Measurements from ENCODE around the gene DOCK1.

DOCK1 gene

GRCh38 chr10:127174866-127175265 is 269.6 kb downstream of the DOCK1 start:
- no peak overlapping the region for H3K27ac ChIP-seq (ENCODE audit: low read length)
- H3K36me3 ChIP-seq (ENCODE audit: control insufficient read depth, low read depth, low read length): no peaks in the 10 kb centered on the region
- no peaks in the 10 kb centered on the region for H3K9me3 ChIP-seq (ENCODE audit: control insufficient read depth, low read depth, low read length)
- H3K27me3 ChIP-seq (ENCODE audit: control insufficient read depth, insufficient read depth, low read length): no peaks in the 10 kb centered on the region
- H3K4me1 ChIP-seq (ENCODE audit: control insufficient read depth, low read depth, low read length): no peaks in the 10 kb centered on the region
- H3K9ac ChIP-seq (ENCODE audit: low read length): no peak overlapping the region
- H3K4me3 ChIP-seq (ENCODE audit: low read length): no peak overlapping the region

- no peaks in the 10 kb centered on the region for H3K27me3 ChIP-seq (ENCODE audit: control insufficient read depth, insufficient read depth, low read length)
- H3K9me3 ChIP-seq (ENCODE audit: control insufficient read depth, low read depth, low read length): no peaks in the 10 kb centered on the region
- H3K4me3 ChIP-seq (ENCODE audit: low read length): no peak overlapping the region
- no peaks in the 10 kb centered on the region for H3K36me3 ChIP-seq (ENCODE audit: control insufficient read depth, low read depth, low read length)
- H3K4me1 ChIP-seq (ENCODE audit: control insufficient read depth, low read depth, low read length): no peaks in the 10 kb centered on the region
- no peak overlapping the region for H3K27ac ChIP-seq (ENCODE audit: low read length)
- H3K9ac ChIP-seq (ENCODE audit: low read length): no peak overlapping the region
Observed at GRCh38 chr10:127175357-127176110, 270.3 kb downstream of the DOCK1 start.

GRCh38 chr10:127176649-127177048 is 271.4 kb downstream of the DOCK1 start:
- Histone ChIP-seq H3K4me1 (ENCODE audit: control insufficient read depth, low read depth, low read length) (no peaks in the 10 kb centered on the region), H3K9ac (ENCODE audit: low read length) (no peak overlapping the region), H3K36me3 (ENCODE audit: control insufficient read depth, low read depth, low read length) (no peaks in the 10 kb centered on the region), H3K27ac (ENCODE audit: low read length) (no peak overlapping the region), H3K9me3 (ENCODE audit: control insufficient read depth, low read depth, low read length) (no peaks in the 10 kb centered on the region), H3K4me3 (ENCODE audit: low read length) (no peak overlapping the region), H3K27me3 (ENCODE audit: control insufficient read depth, insufficient read depth, low read length) (no peaks in the 10 kb centered on the region)

- no peaks in the 10 kb centered on the region for H3K4me1 ChIP-seq (ENCODE audit: control insufficient read depth, low read depth, low read length)
- H3K4me3 ChIP-seq (ENCODE audit: low read length): no peak overlapping the region
- no peaks in the 10 kb centered on the region for H3K36me3 ChIP-seq (ENCODE audit: control insufficient read depth, low read depth, low read length)
- no peaks in the 10 kb centered on the region for H3K9me3 ChIP-seq (ENCODE audit: control insufficient read depth, low read depth, low read length)
- H3K9ac ChIP-seq (ENCODE audit: low read length): no peak overlapping the region
- no peak overlapping the region for H3K27ac ChIP-seq (ENCODE audit: low read length)
- H3K27me3 ChIP-seq (ENCODE audit: control insufficient read depth, insufficient read depth, low read length): no peaks in the 10 kb centered on the region
Observed at GRCh38 chr10:127179612-127180250, 274.5 kb downstream of the DOCK1 start.

- H3K4me3 ChIP-seq (ENCODE audit: low read length): no peak overlapping the region
- H3K27me3 ChIP-seq (ENCODE audit: control insufficient read depth, insufficient read depth, low read length): no peaks in the 10 kb centered on the region
- no peak overlapping the region for H3K9ac ChIP-seq (ENCODE audit: low read length)
- H3K36me3 ChIP-seq (ENCODE audit: control insufficient read depth, low read depth, low read length): no peaks in the 10 kb centered on the region
- no peak overlapping the region for H3K27ac ChIP-seq (ENCODE audit: low read length)
- H3K9me3 ChIP-seq (ENCODE audit: control insufficient read depth, low read depth, low read length): no peaks in the 10 kb centered on the region
- H3K4me1 ChIP-seq (ENCODE audit: control insufficient read depth, low read depth, low read length): no peaks in the 10 kb centered on the region
Observed at GRCh38 chr10:127182161-127182560, 276.9 kb downstream of the DOCK1 start.

GRCh38 chr10:127184582-127184981 is 279.4 kb downstream of the DOCK1 start:
- Histone ChIP-seq H3K4me3 (ENCODE audit: low read length) (no peak overlapping the region), H3K36me3 (ENCODE audit: control insufficient read depth, low read depth, low read length) (no peaks in the 10 kb centered on the region), H3K27me3 (ENCODE audit: control insufficient read depth, insufficient read depth, low read length) (no peaks in the 10 kb centered on the region), H3K27ac (ENCODE audit: low read length) (no peak overlapping the region), H3K9me3 (ENCODE audit: control insufficient read depth, low read depth, low read length) (no peaks in the 10 kb centered on the region), H3K9ac (ENCODE audit: low read length) (no peak overlapping the region), H3K4me1 (ENCODE audit: control insufficient read depth, low read depth, low read length) (no peaks in the 10 kb centered on the region)

- Histone ChIP-seq H3K27me3 (ENCODE audit: control insufficient read depth, insufficient read depth, low read length) (peaks cover under 1% of the 10 kb centered on the region), H3K36me3 (ENCODE audit: control insufficient read depth, low read depth, low read length) (no peaks in the 10 kb centered on the region), H3K9me3 (ENCODE audit: control insufficient read depth, low read depth, low read length) (no peaks in the 10 kb centered on the region), H3K9ac (ENCODE audit: low read length) (no peak overlapping the region), H3K4me1 (ENCODE audit: control insufficient read depth, low read depth, low read length) (no peaks in the 10 kb centered on the region), H3K4me3 (ENCODE audit: low read length) (no peak overlapping the region), H3K27ac (ENCODE audit: low read length) (no peak overlapping the region)
Observed at GRCh38 chr10:127186813-127187212, 281.6 kb downstream of the DOCK1 start.

GRCh38 chr10:127189226-127189625 is 284.0 kb downstream of the DOCK1 start:
- Histone ChIP-seq H3K4me3 (ENCODE audit: low read length) (no peak overlapping the region), H3K27me3 (ENCODE audit: control insufficient read depth, insufficient read depth, low read length) (peaks cover 24% of the 10 kb centered on the region), H3K36me3 (ENCODE audit: control insufficient read depth, low read depth, low read length) (no peaks in the 10 kb centered on the region), H3K27ac (ENCODE audit: low read length) (no peak overlapping the region), H3K4me1 (ENCODE audit: control insufficient read depth, low read depth, low read length) (no peaks in the 10 kb centered on the region), H3K9me3 (ENCODE audit: control insufficient read depth, low read depth, low read length) (no peaks in the 10 kb centered on the region), H3K9ac (ENCODE audit: low read length) (no peak overlapping the region)

GRCh38 chr10:127190427-127190826 is 285.2 kb downstream of the DOCK1 start:
- H3K4me3 ChIP-seq (ENCODE audit: low read length): no peak overlapping the region
- no peak overlapping the region for H3K9ac ChIP-seq (ENCODE audit: low read length)
- H3K36me3 ChIP-seq (ENCODE audit: control insufficient read depth, low read depth, low read length): no peaks in the 10 kb centered on the region
- no peaks in the 10 kb centered on the region for H3K9me3 ChIP-seq (ENCODE audit: control insufficient read depth, low read depth, low read length)
- H3K4me1 ChIP-seq (ENCODE audit: control insufficient read depth, low read depth, low read length): no peaks in the 10 kb centered on the region
- H3K27me3 ChIP-seq (ENCODE audit: control insufficient read depth, insufficient read depth, low read length): peaks cover 36% of the 10 kb centered on the region
- no peak overlapping the region for H3K27ac ChIP-seq (ENCODE audit: low read length)

GRCh38 chr10:127193125-127193524 is 287.9 kb downstream of the DOCK1 start:
- Histone ChIP-seq H3K36me3 (ENCODE audit: control insufficient read depth, low read depth, low read length) (no peaks in the 10 kb centered on the region), H3K27ac (ENCODE audit: low read length) (no peak overlapping the region), H3K4me1 (ENCODE audit: control insufficient read depth, low read depth, low read length) (no peaks in the 10 kb centered on the region), H3K4me3 (ENCODE audit: low read length) (no peak overlapping the region), H3K9ac (ENCODE audit: low read length) (no peak overlapping the region), H3K9me3 (ENCODE audit: control insufficient read depth, low read depth, low read length) (no peaks in the 10 kb centered on the region), H3K27me3 (ENCODE audit: control insufficient read depth, insufficient read depth, low read length) (peaks cover 57% of the 10 kb centered on the region)

- Histone ChIP-seq H3K27me3 (ENCODE audit: control insufficient read depth, insufficient read depth, low read length) (peaks cover 57% of the 10 kb centered on the region), H3K36me3 (ENCODE audit: control insufficient read depth, low read depth, low read length) (no peaks in the 10 kb centered on the region), H3K4me1 (ENCODE audit: control insufficient read depth, low read depth, low read length) (no peaks in the 10 kb centered on the region), H3K4me3 (ENCODE audit: low read length) (peak overlapping the region; percentile 48), H3K9me3 (ENCODE audit: control insufficient read depth, low read depth, low read length) (no peaks in the 10 kb centered on the region), H3K27ac (ENCODE audit: low read length) (no peak overlapping the region), H3K9ac (ENCODE audit: low read length) (no peak overlapping the region)
Observed at GRCh38 chr10:127194111-127194510, 288.9 kb downstream of the DOCK1 start.

GRCh38 chr10:127194599-127194998 is 289.4 kb downstream of the DOCK1 start:
- H3K27ac ChIP-seq (ENCODE audit: low read length): no peak overlapping the region
- H3K27me3 ChIP-seq (ENCODE audit: control insufficient read depth, insufficient read depth, low read length): peaks cover 57% of the 10 kb centered on the region
- H3K9me3 ChIP-seq (ENCODE audit: control insufficient read depth, low read depth, low read length): no peaks in the 10 kb centered on the region
- H3K4me3 ChIP-seq (ENCODE audit: low read length): peak overlapping the region; percentile 48
- no peaks in the 10 kb centered on the region for H3K4me1 ChIP-seq (ENCODE audit: control insufficient read depth, low read depth, low read length)
- no peak overlapping the region for H3K9ac ChIP-seq (ENCODE audit: low read length)
- no peaks in the 10 kb centered on the region for H3K36me3 ChIP-seq (ENCODE audit: control insufficient read depth, low read depth, low read length)
